ENCODE results near the gene EXOC3L1. TPM values are rescaled to one million over a fixed set of nuclear protein-coding genes. Genes with fewer than 3 reads are reported as not detected.

Gene EXOC3L1
- total RNA-seq, 1 experiment from 2014 or later = 0.74 TPM

GRCh38 chr16:67150047-67150832 is 39.7 kb downstream of the EXOC3L1 start:
- peak; percentile 46 for DNase-seq (ENCODE audit: low spot score)

- DNase-seq (ENCODE audit: low spot score) = no peak
These were observed 40.5 kb downstream of the EXOC3L1 start for GRCh38 chr16:67149276-67150046.

- DNase-seq (ENCODE audit: low spot score) = no peak
These were observed 41.2 kb downstream of the EXOC3L1 start for GRCh38 chr16:67148656-67149275.

GRCh38 chr16:67148221-67148620 is 41.7 kb downstream of the EXOC3L1 start:
- no peak for DNase-seq (ENCODE audit: low spot score)

GRCh38 chr16:67147437-67148140 is 42.3 kb downstream of the EXOC3L1 start:
- no peak for DNase-seq (ENCODE audit: low spot score)

GRCh38 chr16:67146523-67147357 is 43.2 kb downstream of the EXOC3L1 start:
- DNase-seq (ENCODE audit: low spot score) = no peak

GRCh38 chr16:67145746-67146145 is 44.2 kb downstream of the EXOC3L1 start:
- DNase-seq (ENCODE audit: low spot score) = no peak

- no peak for DNase-seq (ENCODE audit: low spot score)
These were observed 45.0 kb downstream of the EXOC3L1 start for GRCh38 chr16:67144943-67145342.

- no peak for DNase-seq (ENCODE audit: low spot score)
These were observed 47.6 kb downstream of the EXOC3L1 start for GRCh38 chr16:67142342-67142741.

GRCh38 chr16:67141391-67141790 is 48.5 kb downstream of the EXOC3L1 start:
- DNase-seq (ENCODE audit: low spot score) = no peak

- no peak for DNase-seq (ENCODE audit: low spot score)
These were observed 52.3 kb downstream of the EXOC3L1 start for GRCh38 chr16:67137605-67138004.

Small RNA genes within 50 kb of the gene (small RNA-seq; reads per million reads assigned to genes)
- gene MIR328 = not detected

Other genes with a start within 250 kb of the EXOC3L1 start
- gene CES3, start 228.9 kb downstream of the EXOC3L1 start, total RNA-seq (2014; rRNA removed; shearing (Covaris generic)) = 1.3 and 3.4 TPM in 2 replicates
- 3.0 and 5.5 TPM in 2 replicates for gene CES4A, start 201.5 kb downstream of the EXOC3L1 start, total RNA-seq (2014; rRNA removed; shearing (Covaris generic))
- gene CBFB, start 161.0 kb downstream of the EXOC3L1 start, total RNA-seq (2014; rRNA removed; shearing (Covaris generic)) = 98.9 and 115 TPM in 2 replicates
- 13.6 and 15.4 TPM in 2 replicates for gene PHAF1, start 80.2 kb downstream of the EXOC3L1 start, total RNA-seq (2014; rRNA removed; shearing (Covaris generic))
- gene B3GNT9, start 39.1 kb downstream of the EXOC3L1 start, total RNA-seq (2014; rRNA removed; shearing (Covaris generic)) = 10.7 and 13.5 TPM in 2 replicates
- 33.6 and 35.4 TPM in 2 replicates for gene TRADD, start 30.2 kb downstream of the EXOC3L1 start, total RNA-seq (2014; rRNA removed; shearing (Covaris generic))
- gene FBXL8, start 30.2 kb downstream of the EXOC3L1 start, total RNA-seq (2014; rRNA removed; shearing (Covaris generic)) = 27.7 and 34.6 TPM in 2 replicates
- gene HSF4, start 25.4 kb downstream of the EXOC3L1 start, total RNA-seq (2014; rRNA removed; shearing (Covaris generic)) = 42.1 and 44.2 TPM in 2 replicates
- gene NOL3, start 19.6 kb downstream of the EXOC3L1 start, total RNA-seq (2014; rRNA removed; shearing (Covaris generic)) = 95.1 and 97.0 TPM in 2 replicates
- 41.4 and 41.7 TPM in 2 replicates for gene MATCAP1, start 6.2 kb downstream of the EXOC3L1 start, total RNA-seq (2014; rRNA removed; shearing (Covaris generic))
- gene E2F4, start 2.0 kb upstream of the EXOC3L1 start, total RNA-seq (2014; rRNA removed; shearing (Covaris generic)) = 156 and 171 TPM in 2 replicates
- 55.2 and 57.4 TPM in 2 replicates for gene ELMO3, start 9.0 kb upstream of the EXOC3L1 start, total RNA-seq (2014; rRNA removed; shearing (Covaris generic))
- gene TMEM208, start 37.0 kb upstream of the EXOC3L1 start, total RNA-seq (2014; rRNA removed; shearing (Covaris generic)) = 61.2 and 67.8 TPM in 2 replicates
- 49.5 and 57.7 TPM in 2 replicates for gene FHOD1, start 57.3 kb upstream of the EXOC3L1 start, total RNA-seq (2014; rRNA removed; shearing (Covaris generic))
- gene SLC9A5, start 58.8 kb upstream of the EXOC3L1 start, total RNA-seq (2014; rRNA removed; shearing (Covaris generic)) = 2.2 and 2.7 TPM in 2 replicates
- gene PLEKHG4, start 89.4 kb upstream of the EXOC3L1 start, total RNA-seq (2014; rRNA removed; shearing (Covaris generic)) = 69.5 and 71.3 TPM in 2 replicates
- not detected in 2 replicates for gene KCTD19, start 136.6 kb upstream of the EXOC3L1 start, total RNA-seq (2014; rRNA removed; shearing (Covaris generic))
- gene LRRC36, start 136.7 kb upstream of the EXOC3L1 start, total RNA-seq (2014; rRNA removed; shearing (Covaris generic)) = 0.46 TPM in 1 of 2 replicates, not detected in the other
- 70.5 and 70.9 TPM in 2 replicates for gene TPPP3, start 203.4 kb upstream of the EXOC3L1 start, total RNA-seq (2014; rRNA removed; shearing (Covaris generic))
- gene ZDHHC1, start 226.3 kb upstream of the EXOC3L1 start, total RNA-seq (2014; rRNA removed; shearing (Covaris generic)) = 21.5 and 24.4 TPM in 2 replicates
- gene HSD11B2, start 241.0 kb upstream of the EXOC3L1 start, total RNA-seq (2014; rRNA removed; shearing (Covaris generic)) = 18.3 and 23.2 TPM in 2 replicates

Measured in HT-29 (cell line).